ENCODE results near the gene DAB1.
"Not testable (repeated sequence)": the region's sequence is repeated elsewhere in the genome, so short reads cannot be mapped to it uniquely, and the experiment has no call there.

Gene DAB1

DNA sequence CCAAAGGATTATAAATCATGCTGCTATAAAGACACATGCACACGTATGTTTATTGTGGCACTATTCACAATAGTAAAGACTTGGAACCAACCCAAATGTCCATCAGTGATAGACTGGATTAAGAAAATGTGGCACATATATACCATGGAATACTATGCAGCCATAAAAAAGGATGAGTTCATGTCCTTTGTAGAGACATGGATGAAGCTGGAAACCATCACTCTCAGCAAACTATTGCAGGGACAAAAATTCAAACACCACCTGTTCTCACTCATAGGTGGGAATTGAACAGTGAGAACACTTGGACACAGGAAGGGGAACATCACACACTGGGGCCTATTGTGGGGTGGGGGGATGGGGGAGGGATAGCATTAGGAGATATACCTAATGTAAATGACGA, 203.0 kb downstream of the DAB1 start:
- DNase-seq (ENCODE audit: low read depth in 2 of 2), result not testable (repeated sequence)

DNA sequence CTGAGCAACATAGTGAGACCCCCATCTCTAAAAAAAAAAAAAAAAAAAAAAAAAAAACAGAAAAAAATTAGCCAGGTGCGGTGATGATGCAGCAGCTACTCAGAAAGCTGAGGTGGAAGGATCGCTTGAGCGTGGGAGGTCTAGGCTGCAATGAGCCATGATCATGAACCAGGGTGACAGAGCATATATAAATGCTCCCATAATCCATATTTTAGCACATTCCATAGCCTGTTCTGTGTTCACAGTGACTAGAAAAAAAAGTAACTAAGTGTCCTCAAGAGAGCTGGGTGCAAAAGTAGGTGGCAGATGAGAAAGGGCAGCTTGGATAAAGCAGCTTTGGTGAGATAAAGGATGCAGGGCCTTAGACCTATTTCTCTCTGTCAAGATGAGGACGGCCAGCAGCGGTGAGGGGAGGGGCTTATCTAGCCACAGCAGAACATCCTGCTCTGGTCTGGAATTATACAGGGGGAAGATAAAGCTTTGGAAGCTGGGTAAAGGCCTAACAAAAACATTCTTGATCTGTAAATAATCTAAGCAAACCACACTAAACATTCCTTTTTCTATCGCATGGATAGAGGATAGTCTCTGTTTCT, 205.3 kb downstream of the DAB1 start:
- DNase-seq (ENCODE audit: low read depth in 2 of 2), result no peak

DNA sequence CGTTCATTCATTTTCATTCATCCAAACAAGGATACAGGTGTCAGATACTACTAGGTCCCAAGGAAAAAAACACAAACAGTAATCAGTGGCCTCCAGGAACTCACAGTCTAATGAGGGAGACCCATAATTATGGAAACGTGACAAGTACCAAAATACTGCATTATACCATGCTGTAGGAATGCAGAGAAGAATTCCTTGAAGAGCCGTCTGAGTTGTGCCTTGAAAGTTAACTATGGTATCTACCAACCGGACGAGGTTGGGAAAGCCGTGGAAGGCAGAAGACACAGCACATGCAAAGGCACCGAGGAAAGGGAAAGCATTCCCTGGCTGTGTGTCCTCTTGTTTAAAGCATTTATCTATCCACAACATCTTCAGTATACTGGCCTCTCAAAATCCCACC, 206.0 kb downstream of the DAB1 start:
- no peak for DNase-seq (ENCODE audit: low read depth in 2 of 2)

GRCh38 chr1:57214951-57215575, 208.8 kb downstream of the DAB1 start:
- DNase-seq (ENCODE audit: low read depth in 2 of 2), result no peak

DNA sequence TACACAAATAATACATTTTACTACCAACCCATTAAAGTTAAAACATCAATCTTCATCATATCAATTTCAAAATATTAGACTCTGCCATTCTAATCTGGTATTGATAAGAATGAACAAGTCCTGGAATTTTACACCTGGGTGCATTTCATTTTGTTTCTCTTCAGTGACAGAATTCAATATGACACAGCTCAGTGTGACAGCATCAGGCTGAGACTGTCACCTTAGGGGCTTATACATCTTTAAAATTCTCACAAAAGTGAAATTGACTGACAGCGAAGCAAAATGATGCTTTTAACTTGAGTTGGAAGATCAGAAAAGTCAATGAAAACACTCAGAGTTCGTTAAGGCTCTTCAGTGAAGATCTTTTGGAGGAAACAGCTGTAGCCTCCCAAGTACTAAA, 213.0 kb downstream of the DAB1 start:
- no peak for DNase-seq (ENCODE audit: low read depth in 2 of 2)

GRCh38 chr1:57209495-57209894, 214.4 kb downstream of the DAB1 start:
- DNase-seq (ENCODE audit: low read depth in 2 of 2), result no peak

DNA sequence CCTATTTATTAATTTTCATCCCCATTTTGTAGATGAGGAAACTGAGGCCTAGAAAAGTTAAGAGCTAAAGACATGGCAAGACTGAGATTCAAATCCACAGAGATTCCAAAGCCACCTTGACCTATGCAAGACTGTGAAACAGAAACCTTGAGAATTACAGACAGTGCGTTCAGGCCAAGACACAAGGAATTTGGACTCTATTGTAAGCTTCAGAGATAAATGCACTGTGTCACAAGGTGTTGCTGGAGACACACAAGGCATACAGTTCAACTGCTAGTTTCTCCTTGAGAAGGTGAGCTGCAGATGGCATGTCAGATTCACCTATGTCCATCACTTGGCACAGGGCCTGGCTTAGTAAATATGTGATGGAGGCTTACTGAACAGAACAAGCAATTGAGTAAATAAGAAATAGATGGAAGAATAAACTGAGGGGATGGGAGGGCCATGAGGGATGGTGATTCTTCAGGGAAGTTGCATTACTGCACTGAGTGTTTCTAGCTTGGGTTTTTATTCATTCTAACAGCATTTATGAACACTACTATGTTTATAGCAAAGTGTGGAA, 215.0 kb downstream of the DAB1 start:
- DNase-seq (ENCODE audit: low read depth in 2 of 2), result no peak

DNA sequence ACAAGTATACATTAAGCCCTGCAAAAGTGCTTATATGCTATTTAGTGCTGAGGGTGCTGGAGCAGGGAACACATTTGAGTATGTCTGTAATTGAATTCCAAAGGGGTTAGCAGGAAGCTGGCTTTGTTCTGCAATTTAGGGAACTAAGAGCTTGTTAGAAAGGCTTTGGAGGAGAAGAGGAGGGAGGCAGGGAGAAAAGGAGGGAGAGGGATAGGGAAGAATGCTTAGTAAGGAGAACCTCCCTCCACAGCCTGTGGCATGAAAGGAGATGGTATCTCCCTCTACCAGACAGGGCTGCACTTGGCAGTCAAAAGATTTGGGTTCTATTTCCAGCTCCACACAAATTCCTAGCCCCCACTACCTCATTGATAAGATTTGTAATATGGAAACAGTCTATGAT, 217.8 kb downstream of the DAB1 start:
- no peak for DNase-seq (ENCODE audit: low read depth in 2 of 2)

DNA sequence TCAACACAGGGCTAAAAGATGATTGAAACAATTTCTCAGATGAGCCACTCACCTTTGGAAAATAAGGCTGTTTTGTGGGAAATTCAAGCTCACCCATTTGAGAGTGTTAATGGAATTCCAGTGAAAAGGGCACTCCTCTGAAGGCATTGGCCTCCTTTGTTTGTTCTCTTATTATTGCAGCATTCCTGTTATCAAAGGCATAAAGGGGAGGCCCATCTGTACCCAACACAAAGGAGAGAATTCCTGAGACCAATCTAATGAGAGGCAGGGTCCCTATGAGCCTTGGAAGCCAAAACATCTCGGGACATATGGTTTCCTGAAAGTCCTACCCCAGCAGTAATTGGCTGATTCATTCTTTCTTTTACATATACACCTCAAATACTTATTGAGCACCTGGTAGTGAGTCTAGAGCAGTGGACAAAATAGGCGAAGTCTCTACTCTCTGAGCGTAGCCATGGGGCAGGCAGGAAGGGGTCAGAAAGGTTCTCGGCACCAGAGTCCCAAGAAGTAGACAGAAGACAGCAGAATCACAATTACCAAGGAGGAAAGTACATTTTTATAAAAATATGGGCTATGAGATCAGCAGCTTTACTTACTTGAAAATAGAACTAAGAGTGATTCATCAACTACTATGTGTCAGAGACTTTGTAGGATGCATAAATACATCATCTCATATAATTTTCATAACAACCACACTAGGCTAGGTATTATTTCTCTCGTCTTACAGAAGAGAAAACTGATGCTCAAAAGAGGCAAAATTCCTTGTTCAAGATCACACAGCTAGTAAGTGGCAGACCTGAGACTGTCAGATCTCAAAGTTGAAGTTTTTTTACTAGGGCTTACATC, 218.7 kb downstream of the DAB1 start:
- no peak for DNase-seq (ENCODE audit: low read depth in 2 of 2)

DNA sequence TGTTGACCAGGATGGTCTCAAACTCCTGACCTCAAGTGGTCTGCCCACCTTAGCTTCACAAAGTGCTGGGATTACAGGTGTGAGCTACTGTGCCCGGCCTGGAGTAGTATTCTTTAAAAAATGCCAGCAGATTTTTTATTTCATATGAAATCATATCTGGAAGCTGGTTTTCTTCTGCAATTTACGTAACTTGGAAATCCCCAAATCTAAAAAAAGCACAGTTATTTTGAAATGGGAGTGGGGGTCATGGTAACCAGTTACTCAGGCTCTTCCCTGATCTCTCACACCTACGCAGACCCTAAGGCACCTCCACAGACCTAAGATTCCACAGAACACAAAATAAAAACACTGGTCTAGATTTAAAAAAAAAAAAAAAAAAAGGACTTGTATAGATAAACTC, 219.8 kb downstream of the DAB1 start:
- no peak for DNase-seq (ENCODE audit: low read depth in 2 of 2)

DNA sequence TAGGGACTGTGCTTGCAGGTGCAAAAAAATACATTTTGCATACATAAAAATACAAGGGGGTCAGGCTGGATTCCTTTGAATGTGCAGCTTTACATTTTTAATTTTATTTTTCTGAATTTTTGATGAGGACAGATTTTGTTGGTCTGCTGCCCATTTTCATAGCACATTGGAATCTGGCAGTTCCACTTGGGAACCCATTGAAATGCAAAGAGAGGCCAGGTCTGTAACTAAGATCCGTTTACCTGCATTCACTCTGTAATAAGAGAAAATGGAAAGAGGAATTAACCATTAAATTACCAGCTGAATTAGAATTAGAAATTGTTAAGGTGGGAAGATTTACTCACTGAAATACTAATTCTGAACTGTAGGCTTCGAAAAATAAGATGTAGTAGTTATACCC, 221.6 kb downstream of the DAB1 start:
- no peak for DNase-seq (ENCODE audit: low read depth in 2 of 2)

GRCh38 chr1:57198912-57199311, 224.9 kb downstream of the DAB1 start:
- no peak for DNase-seq (ENCODE audit: low read depth in 2 of 2)

GRCh38 chr1:57195436-57195941, 228.4 kb downstream of the DAB1 start:
- no peak for DNase-seq (ENCODE audit: low read depth in 2 of 2)

DNA sequence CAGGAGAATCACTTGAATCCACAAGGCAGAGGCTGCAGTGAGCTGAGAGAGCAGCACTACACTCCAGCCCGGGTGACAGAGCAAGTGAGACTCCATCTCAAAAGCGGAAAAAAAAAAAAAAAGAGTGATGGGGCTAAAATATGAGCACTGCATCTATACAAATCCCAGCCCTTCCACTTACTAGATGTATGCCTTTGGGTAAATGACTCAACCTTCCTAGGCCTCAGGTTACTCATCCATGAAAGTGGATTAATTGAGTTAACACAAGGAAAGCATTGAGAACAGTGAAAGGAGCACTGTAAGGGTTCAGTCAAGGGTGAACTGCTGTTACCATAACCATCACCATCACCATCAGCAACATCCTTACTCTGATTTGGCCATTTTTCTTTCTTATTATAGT, 231.6 kb downstream of the DAB1 start:
- DNase-seq (ENCODE audit: low read depth in 2 of 2), result no peak

DNA sequence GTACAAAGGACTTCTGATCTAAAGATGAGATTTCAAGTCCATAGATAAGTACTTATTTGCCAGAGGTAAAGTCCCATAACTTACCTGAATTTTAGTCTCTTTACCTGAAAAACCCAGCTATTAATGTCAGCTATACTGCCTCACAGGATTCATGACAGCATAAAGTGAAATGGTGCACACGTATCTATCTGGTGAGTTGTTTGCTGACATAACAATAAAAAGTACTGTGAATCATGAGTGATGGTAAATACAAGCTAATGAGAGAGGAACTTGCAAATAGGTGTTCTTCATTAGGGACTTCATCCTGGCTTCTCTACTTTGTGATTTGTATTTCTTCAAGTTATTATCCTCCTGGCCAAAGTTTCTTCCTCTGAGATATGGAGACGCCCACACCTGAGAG, 233.0 kb downstream of the DAB1 start:
- no peak for DNase-seq (ENCODE audit: low read depth in 2 of 2)

- no peak for DNase-seq (ENCODE audit: low read depth in 2 of 2)
Observed at GRCh38 chr1:57188168-57188567, 235.7 kb downstream of the DAB1 start.

DNA sequence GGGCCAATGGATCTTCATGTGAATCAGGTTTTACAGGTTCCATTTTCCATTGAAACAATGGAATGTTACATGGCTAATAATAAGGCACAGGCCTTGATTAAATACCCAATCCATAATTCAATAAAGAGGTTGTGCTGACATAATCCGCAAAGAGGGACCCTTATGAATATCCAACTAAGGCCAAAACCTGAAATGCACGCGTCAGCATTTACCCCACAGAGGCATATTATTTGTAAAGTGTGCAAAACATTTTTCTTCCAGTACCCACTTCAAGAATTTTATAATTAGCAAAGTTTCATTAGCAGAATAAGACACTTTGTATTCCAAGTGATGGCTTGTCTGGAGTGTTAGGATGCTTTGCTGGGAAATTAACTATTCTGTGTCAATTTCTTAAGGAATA, 237.4 kb downstream of the DAB1 start:
- no peak for DNase-seq (ENCODE audit: low read depth in 2 of 2)

DNA sequence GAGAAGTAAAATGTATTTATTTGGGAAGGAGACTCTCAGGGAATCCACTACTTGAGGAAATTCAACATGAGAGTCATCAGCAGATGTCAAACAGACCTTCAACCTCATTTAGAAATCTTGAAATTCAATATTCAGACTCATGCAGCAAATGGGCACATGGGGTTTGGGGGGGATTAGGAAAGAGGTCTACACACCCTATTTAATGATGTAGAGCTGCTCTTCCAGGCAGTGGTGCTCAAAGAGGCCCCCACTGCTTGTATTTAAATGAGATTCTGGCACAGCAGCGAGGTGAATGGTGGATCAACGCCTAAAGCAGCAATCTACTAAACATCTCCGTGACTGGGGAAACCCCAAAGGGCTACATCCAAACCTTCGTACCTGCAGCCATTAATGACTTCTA, 244.9 kb downstream of the DAB1 start:
- DNase-seq (ENCODE audit: low read depth in 2 of 2), result no peak

DNA sequence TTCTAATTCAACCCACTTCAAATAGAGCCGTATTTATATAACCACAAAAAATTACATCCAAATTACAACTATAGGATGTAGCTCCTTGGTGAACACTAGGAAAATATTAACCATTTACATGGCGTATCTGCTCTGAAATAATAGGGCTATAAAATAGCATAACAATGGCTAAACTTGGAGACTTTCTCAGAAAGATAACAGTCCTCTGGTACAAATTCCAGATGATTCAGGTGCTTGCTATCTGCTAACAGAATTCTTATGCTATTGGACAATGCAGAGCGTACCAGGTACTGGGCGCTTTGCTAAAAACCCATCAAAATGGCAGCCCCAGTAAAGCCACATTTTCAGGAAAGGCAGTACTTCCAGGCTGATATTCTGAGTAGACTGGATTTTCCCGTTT, 248.4 kb downstream of the DAB1 start:
- no peak for DNase-seq (ENCODE audit: low read depth in 2 of 2)

DNA sequence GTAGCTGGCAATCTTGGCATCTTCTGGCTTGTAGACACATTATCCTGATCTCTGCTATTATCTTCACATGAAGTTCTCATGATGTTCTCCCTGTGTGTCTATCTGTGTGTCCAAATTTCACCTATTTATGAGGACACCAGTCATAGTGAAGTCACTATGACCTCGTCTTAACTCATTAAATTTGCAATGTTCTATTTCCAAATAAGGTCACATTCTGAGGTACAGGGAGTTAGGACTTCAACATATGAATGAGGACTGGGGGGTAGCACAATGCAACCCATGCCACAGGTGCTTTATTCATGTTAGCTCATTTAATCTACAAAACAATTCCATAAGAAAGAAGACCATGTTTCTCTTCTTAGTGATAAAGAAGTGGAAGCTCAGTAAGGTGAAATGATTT, 251.8 kb downstream of the DAB1 start:
- no peak for DNase-seq (ENCODE audit: low read depth in 2 of 2)

DNA sequence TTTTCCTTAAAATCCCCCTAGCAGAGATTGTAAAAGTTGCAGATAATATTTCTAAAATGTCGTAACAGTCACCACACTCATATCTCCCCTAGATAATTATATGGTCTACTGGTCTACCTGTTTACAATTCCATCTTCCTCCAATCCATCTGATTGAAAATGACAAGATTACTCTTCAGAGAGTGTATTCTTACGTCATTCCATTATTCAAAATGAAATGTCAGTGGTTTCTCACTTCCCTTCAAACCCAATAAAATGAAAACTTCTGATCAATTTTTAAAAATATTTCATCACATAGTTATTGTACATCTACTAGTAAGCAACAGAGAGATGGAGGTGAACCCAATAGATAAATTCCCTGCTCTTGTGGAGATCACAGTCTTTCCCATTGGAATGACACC, 255.9 kb downstream of the DAB1 start:
- no peak for DNase-seq (ENCODE audit: low read depth in 2 of 2)

DNA sequence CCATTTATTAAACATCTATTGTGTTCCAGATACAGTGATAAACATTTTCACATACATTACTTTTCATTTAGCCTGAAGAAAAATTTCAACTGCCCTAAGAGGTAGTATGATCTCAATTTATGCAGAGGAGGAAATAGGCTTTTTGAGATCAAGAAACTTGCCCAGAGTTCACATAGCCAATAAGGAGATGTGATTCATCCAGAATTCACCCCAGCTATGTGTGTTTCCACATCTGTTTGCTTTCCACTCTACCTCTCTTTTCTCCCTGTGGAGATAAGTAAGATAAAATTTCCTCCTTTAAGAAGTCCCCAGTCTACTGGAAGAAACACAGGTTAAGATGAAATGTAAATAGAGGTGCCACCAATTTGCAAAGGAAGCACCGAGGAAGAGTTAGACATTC, 258.3 kb downstream of the DAB1 start:
- no peak for DNase-seq (ENCODE audit: low read depth in 2 of 2)

DNA sequence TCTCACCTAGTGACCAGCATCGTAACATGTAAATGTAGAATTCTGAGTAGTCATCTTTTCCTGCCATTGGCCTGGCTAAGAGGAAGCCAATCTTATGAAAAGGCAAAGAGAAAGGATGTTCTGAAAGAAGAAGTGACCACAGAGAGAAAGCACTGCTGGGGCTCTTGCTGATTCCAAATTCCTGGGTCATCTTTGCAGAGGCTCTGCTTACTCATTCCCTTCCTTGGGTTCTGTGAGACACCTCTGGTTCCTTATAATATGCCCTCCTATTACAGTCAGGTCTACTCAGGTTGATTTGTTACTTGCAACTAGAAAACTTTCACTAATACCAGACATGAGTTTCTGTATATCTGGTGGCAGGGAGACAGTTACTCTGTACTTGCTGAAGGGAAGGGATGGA, 259.3 kb downstream of the DAB1 start:
- DNase-seq (ENCODE audit: low read depth in 2 of 2), result no peak
